Gastroesophageal sphincter (tissue), 4 donors: ENCODE results near the gene IL25. TPM values are rescaled to one million over a fixed set of nuclear protein-coding genes. Genes with fewer than 3 reads are reported as not detected.

Source experiments
- ATAC-seq: fragments of 150-250 bp; one replicate; pipeline ENCODE4 v1.9.1; 2016; ENCODE audit warnings: mild to moderate bottlenecking, moderate library complexity
- H3K27ac ChIP-seq, 4 donors: fragments of 200-600 bp; sonication (generic) in 3 of 4; 1 replicate in 3 of 4; 2 replicates in 1 of 4; pipeline ENCODE4 v1.5.1; 2016 to 2019
- H3K27me3 ChIP-seq: fragments of 200-600 bp; sonication (generic); one replicate; pipeline ENCODE4 v1.5.1; 2019
- H3K36me3 ChIP-seq, 2 donors: fragments of 200-600 bp; sonication (generic); one replicate each; pipeline ENCODE4 v1.5.1; 2019; ENCODE audit warnings: control low read depth in 1 of 2
- H3K4me1 ChIP-seq, 3 donors: fragments of 200-600 bp; sonication (generic); 1 replicate in 2 of 3; 2 replicates in 1 of 3; pipeline ENCODE4 v1.5.1; 2016 to 2019; ENCODE audit warnings: control low read depth in 2 of 3
- H3K4me3 ChIP-seq, 2 donors: fragments of 200-600 bp; sonication (generic); one replicate each; pipeline ENCODE4 v1.5.1; 2019; ENCODE audit warnings: mild to moderate bottlenecking in 1 of 2, moderate library complexity in 1 of 2
- H3K9me3 ChIP-seq, 3 donors: fragments of 200-600 bp; sonication (generic); one replicate each; pipeline ENCODE4 v1.5.1; 2017 to 2019; ENCODE audit warnings: control low read depth in 2 of 3
- CTCF ChIP-seq, 4 experiments: fragments of 200-600 bp in 2 of 4; fragments of 450-650 bp in 2 of 4; sonication (generic) in 1 of 4; IDR thresholded peaks; one replicate each; pipeline ENCODE4 v1.5.1; 2017 to 2019; ENCODE audit warnings: antibody characterized with exemption in 4 of 4, mild to moderate bottlenecking in 2 of 4, moderate library complexity in 2 of 4
- EP300 ChIP-seq: sonication (generic); formaldehyde crosslinking; IDR thresholded peaks from one replicate; pipeline ENCODE4 v1.6.1; 2017; ENCODE audit warnings: antibody characterized with exemption, mild to moderate bottlenecking
- POLR2A ChIP-seq, 2 donors: fragments of 450-650 bp; IDR thresholded peaks; one replicate each; pipeline ENCODE4 v1.6.1; 2017; ENCODE audit warnings: antibody characterized with exemption in 2 of 2, mild to moderate bottlenecking in 2 of 2, moderate library complexity in 1 of 2
- POLR2AphosphoS5 ChIP-seq: sonication (generic); formaldehyde crosslinking; IDR thresholded peaks from one replicate; pipeline ENCODE4 v1.6.1; 2017; ENCODE audit warnings: antibody characterized with exemption
- whole genome bisulfite sequencing, 2 donors: methylation state at CpG; one replicate each; pipeline ENCODE4 v1.1.5; 2018; ENCODE audit warnings: low coverage in 1 of 2; 5-methylcytosine and 5-hydroxymethylcytosine counted together
- total RNA-seq, 4 donors: library from RNA; depleted of rRNA; stranded (reverse); fragments of >200 nt; gene quantifications; one replicate each; pipeline ENCODE4 v1.1.0, GENCODE V29; 2016

IL25 gene
- total RNA-seq, 4 donors from 2014 or later = not detected

DNA sequence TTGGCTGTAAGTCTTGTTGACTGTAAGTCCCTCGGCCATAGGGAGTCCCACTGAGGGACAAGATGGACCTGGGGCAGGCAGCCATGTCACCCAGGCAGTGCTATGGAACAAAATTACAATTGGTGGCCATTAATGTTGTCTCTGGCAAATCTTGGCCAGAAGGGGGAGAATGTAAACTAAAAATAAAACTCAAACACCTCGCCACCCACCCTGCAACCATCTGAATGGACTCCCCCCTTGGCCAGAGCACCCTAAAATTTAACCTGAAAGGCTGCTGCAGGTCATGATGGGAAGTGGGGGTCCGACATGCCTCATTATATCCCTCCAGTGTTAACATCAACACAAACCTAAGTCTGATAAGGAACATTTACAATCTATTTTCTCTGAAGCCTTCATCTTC is 28.1 kb upstream of the IL25 start:
- no peaks in the 10 kb centered on the region for H3K4me1 ChIP-seq
- no peak overlapping the region for H3K27ac ChIP-seq
- 43 to 82% methylated on average over 1 to 3 of the region's 3 CpGs for WGBS, 2 donors
- H3K4me3 ChIP-seq = no peak overlapping the region
- TF ChIP-seq POLR2A (IDR thresholded peaks at IDR 0.05) (no peak), CTCF (IDR thresholded peaks at IDR 0.05) (no peak), POLR2AphosphoS5 (no peak), EP300 (no peak)
- no peak for ATAC-seq
- H3K27me3 ChIP-seq = no peaks in the 10 kb centered on the region
- H3K36me3 ChIP-seq = peaks cover 0 to 21% of the 10 kb centered on the region in 2 donors
- H3K9me3 ChIP-seq = no peaks in the 10 kb centered on the region

DNA sequence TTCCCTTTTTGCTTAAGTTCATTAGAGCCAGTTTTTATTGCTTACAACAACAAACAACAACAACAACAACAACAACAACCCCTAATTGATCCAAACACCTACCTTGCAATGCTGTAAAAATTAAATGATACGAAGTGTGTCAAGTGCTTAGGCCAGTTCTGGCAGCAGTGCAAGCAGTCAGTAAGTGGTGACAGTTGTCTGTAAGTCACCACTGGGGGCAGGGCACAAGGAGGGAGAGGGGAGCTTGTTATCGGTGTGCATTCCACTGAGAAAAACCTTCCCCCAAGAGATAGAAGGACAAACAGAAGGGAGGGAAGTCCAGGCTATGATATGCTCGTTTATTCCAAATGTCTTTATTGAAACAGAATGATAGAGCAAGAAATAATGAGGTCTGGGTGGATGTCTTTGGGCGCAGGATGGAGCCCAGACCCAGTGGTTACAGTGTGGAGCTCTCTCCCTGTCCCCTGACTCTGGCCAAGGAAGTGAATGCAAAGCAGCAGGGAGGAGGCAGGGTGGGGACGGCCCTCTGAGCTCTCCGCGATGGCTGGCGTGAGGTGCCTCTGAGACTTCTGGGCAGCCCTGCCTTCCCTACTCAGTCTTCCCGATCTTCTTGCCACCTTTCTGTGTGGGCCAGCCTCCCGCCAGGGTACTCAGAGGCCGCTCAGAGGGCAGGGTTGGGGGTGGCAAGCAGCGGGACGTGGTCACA is 26.5 kb upstream of the IL25 start:
- Histone ChIP-seq H3K27ac (no peak overlapping the region), H3K4me3 (no peak overlapping the region), H3K36me3 (peaks cover 0 to 21% of the 10 kb centered on the region in 2 donors), H3K9me3 (no peaks in the 10 kb centered on the region), H3K27me3 (no peaks in the 10 kb centered on the region), H3K4me1 (no peaks in the 10 kb centered on the region)
- no peak for TF ChIP-seq EP300
- TF ChIP-seq POLR2AphosphoS5 = no peak
- no peak for TF ChIP-seq POLR2A (IDR thresholded peaks at IDR 0.05)
- no peak for TF ChIP-seq CTCF (IDR thresholded peaks at IDR 0.05)
- 64 to 75% methylated on average over 4 to 7 of the region's 13 CpGs for WGBS, 2 donors
- ATAC-seq = no peak

DNA sequence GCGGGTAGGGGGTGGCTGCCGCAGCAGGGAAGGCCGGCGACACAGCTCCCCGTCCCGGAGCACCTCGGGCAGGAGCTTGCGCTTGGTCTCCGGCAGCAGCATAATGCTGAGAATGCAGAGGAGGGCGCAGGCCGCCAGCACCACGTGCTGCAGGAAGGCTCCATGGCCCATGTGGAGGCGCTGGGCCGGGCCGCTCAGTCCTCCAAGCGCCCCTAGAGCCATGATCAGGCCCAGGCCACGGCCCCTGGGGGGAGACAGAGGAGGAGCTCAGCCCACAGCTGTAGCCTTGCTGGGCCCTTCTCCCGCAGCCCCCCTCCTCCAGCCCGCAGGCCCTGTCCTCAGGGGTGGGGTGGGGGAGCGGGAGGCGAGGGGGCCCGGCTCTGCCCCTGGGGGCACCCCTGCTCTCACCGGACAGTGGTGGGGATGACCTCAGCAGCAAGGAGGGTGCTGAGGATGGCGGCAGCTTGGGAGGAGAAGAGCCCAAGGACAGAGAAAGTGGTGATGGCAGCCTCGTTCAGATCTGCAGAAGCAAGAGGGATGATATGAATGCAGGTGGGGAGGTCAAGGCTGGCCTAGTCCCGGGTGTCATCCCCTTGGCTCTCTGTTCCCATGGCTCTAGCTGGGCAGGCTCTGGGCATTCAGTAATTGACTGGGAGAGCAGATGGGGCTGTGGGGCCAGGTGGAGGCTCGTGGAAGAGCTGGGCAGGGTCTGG is 25.8 kb upstream of the IL25 start:
- WGBS, 2 donors = 79% methylated on average over 7 of the region's 27 CpGs; no CpG with 5 or more reads in 1 of the 2 donors
- no peaks in the 10 kb centered on the region for H3K27me3 ChIP-seq
- H3K36me3 ChIP-seq = peaks cover 0 to 21% of the 10 kb centered on the region in 2 donors
- ATAC-seq = no peak
- TF ChIP-seq CTCF (IDR thresholded peaks at IDR 0.05) = no peak
- no peak for TF ChIP-seq POLR2A (IDR thresholded peaks at IDR 0.05)
- no peak for TF ChIP-seq POLR2AphosphoS5
- no peak for TF ChIP-seq EP300
- peaks cover 0 to 6% (median 3%) of the 10 kb centered on the region in 3 donors for H3K4me1 ChIP-seq
- no peak overlapping the region for H3K4me3 ChIP-seq
- H3K9me3 ChIP-seq = no peaks in the 10 kb centered on the region
- no peak overlapping the region for H3K27ac ChIP-seq

DNA sequence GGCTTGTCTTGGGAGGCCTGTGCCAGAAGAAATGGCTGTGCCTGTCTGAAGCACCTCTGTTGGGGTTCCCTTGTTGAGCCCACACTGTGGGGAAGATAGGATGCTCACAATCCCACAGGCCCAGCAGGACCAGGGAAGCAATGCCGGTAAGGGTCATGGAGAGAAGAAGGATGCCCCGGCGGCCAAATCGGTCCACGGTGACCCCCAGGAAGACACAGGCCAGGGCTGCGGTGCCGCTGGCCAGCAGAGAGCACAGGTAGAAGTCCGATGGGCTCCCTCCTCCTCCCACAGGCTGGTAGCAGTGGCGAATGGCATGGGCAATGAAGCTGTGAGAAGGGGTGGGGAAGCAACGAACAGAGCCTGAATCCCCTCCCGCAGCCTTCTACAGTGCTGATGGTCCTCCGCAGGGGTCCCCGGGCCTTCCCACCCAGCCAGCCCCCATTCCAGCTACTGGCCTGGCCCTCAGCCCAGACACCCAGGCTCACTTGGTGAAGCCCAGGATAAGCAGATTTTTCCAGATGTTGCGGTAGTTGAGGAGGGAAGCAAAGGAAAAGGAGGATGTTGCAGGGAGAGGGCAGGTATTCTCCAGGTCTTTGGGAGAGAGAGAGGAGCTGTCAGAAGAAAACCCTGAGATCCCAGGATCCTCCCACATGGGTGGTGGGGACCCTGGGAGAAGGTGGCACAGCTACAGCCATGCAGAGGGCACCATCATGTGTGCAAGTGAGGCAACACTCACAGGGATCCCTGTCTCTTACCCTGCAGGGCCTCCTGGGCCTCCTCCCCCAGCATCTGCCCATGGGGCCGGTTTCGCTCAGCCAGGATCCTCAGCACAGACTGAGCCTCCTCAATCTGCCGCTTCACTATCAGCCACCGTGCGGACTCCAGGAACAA is 25.0 kb upstream of the IL25 start:
- no peak for ATAC-seq
- WGBS, 2 donors = 89 to 92% methylated on average over 10 to 11 of the region's 19 CpGs
- Histone ChIP-seq H3K4me1 (peaks cover 0 to 13% (median 6%) of the 10 kb centered on the region in 3 donors), H3K9me3 (no peaks in the 10 kb centered on the region), H3K27me3 (no peaks in the 10 kb centered on the region), H3K36me3 (peaks cover 0 to 21% of the 10 kb centered on the region in 2 donors), H3K27ac (no peak overlapping the region), H3K4me3 (no peak overlapping the region)
- TF ChIP-seq POLR2AphosphoS5 = no peak
- no peak for TF ChIP-seq EP300
- no peak for TF ChIP-seq CTCF (IDR thresholded peaks at IDR 0.05)
- TF ChIP-seq POLR2A (IDR thresholded peaks at IDR 0.05) = no peak
